ENCODE measurements around the gene TTYH1.

The TTYH1 gene

GRCh38 chr19:54389553-54389952 is 25.7 kb upstream of the TTYH1 start:
- DNase-seq (ENCODE audit: low read depth) = no peak
- H3K4me3 ChIP-seq (ENCODE audit: low read depth, low read length) = no peak overlapping the region
- TF ChIP-seq, protein P1, sequence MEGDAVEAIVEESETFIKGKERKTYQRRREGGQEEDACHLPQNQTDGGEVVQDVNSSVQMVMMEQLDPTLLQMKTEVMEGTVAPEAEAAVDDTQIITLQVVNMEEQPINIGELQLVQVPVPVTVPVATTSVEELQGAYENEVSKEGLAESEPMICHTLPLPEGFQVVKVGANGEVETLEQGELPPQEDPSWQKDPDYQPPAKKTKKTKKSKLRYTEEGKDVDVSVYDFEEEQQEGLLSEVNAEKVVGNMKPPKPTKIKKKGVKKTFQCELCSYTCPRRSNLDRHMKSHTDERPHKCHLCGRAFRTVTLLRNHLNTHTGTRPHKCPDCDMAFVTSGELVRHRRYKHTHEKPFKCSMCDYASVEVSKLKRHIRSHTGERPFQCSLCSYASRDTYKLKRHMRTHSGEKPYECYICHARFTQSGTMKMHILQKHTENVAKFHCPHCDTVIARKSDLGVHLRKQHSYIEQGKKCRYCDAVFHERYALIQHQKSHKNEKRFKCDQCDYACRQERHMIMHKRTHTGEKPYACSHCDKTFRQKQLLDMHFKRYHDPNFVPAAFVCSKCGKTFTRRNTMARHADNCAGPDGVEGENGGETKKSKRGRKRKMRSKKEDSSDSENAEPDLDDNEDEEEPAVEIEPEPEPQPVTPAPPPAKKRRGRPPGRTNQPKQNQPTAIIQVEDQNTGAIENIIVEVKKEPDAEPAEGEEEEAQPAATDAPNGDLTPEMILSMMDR (IDR thresholded peaks at IDR 0.05; ENCODE audit: low read depth, low read length, missing control alignments) = no peak

DNA sequence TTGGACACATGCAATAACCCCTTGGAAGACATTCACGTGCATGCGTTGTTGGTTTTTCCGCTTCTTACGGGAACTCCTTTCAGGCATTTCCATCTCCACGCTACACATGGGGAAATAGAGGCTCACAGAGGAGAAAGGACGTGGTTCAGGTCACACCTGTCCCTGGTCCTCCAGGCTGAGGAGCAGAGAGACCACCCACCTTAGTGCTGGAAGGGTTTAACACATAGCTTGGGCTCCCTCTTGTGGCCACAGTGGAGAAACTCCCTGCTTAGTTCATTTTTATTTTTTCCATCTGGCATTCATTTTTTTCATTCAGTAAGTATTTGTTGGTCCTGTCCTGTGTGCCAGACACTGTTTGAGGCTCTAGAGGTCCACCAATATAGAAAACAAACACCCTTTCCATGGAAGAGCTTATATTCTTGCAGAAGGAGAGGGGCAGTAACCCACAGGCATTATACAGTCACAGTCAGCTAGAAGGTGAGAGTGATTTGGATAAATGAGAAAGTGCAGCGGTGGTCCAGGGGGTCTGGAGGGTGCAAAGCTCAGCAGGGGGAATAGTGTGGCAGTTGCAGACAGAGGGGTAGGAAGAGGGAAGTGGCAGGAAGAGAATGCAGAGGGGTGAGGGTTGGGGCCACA is 24.2 kb upstream of the TTYH1 start:
- no peak for DNase-seq (ENCODE audit: low read depth)
- no peak overlapping the region for H3K4me3 ChIP-seq (ENCODE audit: low read depth, low read length)
- TF ChIP-seq, protein P1 (IDR thresholded peaks at IDR 0.05; ENCODE audit: low read depth, low read length, missing control alignments) = peak; percentile 83

DNA sequence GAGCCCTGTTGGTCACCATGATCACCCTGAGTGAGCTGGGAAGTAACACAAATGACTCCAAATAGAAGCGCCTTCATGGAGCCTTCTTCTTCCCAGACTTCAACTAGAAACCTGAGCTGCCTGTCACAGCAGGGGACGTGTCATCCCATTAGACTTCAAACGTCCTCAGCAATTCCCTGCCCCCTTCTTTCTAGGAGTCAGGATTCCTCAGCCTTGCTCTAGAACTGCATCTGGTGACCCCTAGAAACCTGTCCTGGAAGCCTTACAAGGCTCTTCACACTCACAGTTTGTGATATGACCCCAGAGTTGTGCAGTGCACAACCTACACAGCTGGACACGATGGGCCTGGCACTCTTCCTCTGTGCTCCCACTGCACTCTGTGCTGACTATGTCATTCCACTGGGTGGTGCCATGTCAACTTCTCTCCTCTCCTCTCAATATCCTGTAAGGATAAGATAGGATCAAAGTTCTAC is 23.6 kb upstream of the TTYH1 start:
- TF ChIP-seq, protein P1 (IDR thresholded peaks at IDR 0.05; ENCODE audit: low read depth, low read length, missing control alignments) = no peak
- no peak overlapping the region for H3K4me3 ChIP-seq (ENCODE audit: low read depth, low read length)
- DNase-seq (ENCODE audit: low read depth) = no peak

GRCh38 chr19:54392105-54392504 is 23.2 kb upstream of the TTYH1 start:
- TF ChIP-seq, protein P1 (IDR thresholded peaks at IDR 0.05; ENCODE audit: low read depth, low read length, missing control alignments) = no peak
- no peak for DNase-seq (ENCODE audit: low read depth)
- no peak overlapping the region for H3K4me3 ChIP-seq (ENCODE audit: low read depth, low read length)

DNA sequence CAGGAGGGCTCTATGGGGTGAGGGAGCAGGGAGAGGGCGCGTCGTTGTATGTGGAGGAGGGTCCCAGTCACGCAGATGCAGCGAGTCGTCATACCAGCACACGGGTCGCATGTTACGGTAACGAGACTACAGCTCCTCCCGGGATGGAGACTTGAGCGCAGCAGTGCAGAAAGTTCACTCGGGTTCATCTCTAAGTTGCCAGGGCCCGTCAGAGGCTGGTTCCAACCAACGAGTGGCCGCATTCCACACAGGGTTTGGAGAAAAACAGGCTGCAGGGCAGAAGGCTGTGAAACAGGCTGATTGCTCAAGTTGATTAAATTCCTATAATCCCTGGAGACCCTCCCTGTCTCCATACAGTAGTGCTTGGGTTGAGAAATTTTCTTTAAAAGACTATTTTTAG is 21.9 kb upstream of the TTYH1 start:
- TF ChIP-seq, protein P1 (IDR thresholded peaks at IDR 0.05; ENCODE audit: low read depth, low read length, missing control alignments) = no peak
- no peak overlapping the region for H3K4me3 ChIP-seq (ENCODE audit: low read depth, low read length)
- no peak for DNase-seq (ENCODE audit: low read depth)

DNA sequence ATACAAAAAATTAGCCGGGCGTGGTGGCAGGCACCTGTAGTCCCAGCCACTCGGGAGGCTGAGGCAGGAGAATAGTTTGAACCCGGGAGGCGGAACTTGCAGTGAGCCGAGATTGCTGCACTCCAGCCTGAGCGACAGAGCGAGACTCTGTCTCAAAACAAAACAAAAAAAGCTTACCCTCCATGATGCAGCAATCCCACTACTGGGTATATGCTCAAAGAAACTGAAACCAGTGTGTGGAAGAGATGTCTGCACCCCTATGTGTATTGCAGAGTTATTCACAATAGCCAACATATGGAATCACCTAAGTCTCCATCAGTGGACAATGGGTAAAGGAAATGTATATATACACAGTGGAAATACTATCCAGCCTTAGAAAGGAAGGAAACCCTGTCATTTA is 19.6 kb upstream of the TTYH1 start:
- H3K4me3 ChIP-seq (ENCODE audit: low read depth, low read length) = no peak overlapping the region
- TF ChIP-seq, protein P1 (IDR thresholded peaks at IDR 0.05; ENCODE audit: low read depth, low read length, missing control alignments) = no peak
- DNase-seq (ENCODE audit: low read depth) = no peak

DNA sequence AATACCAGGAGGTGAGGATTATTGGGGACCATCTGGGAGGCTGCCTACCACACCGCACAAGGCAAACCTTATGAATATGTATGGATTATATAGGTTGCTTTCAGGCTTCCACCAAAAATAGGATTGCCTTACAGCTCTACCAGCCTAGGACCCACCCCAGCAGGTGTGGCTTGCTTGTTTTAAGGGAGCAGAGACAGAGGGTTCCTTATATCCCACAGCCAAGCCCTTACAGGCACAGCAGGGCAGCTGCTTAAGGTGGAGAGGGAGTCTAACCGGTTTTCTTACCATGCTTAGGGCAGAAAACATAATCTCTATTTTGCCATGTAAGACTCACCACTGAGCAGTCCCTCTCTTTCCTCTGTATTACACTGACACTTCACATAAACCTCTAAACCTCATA is 16.1 kb upstream of the TTYH1 start:
- TF ChIP-seq, protein P1 (IDR thresholded peaks at IDR 0.05; ENCODE audit: low read depth, low read length, missing control alignments) = no peak
- no peak overlapping the region for H3K4me3 ChIP-seq (ENCODE audit: low read depth, low read length)
- no peak for DNase-seq (ENCODE audit: low read depth)

All from GM12864 (cell line).